Superior temporal gyrus (tissue), 1 donor: ENCODE data around the gene MS4A15.

Experiments used
- DNase-seq: peaks from one replicate; pipeline ENCODE4 v3.0.0-alpha.2; 2016; ENCODE audit errors: extremely low spot score

MS4A15 gene

GRCh38 chr11:60777572-60777971 is 20.9 kb downstream of the MS4A15 start:
- DNase-seq = no peak

- no peak for DNase-seq
These were observed 23.4 kb downstream of the MS4A15 start for GRCh38 chr11:60780065-60780464.

- DNase-seq = no peak
These were observed 24.1 kb downstream of the MS4A15 start for GRCh38 chr11:60780774-60781173.

- DNase-seq = no peak
These were observed 24.8 kb downstream of the MS4A15 start for GRCh38 chr11:60781286-60781980.

- no peak for DNase-seq
These were observed 25.3 kb downstream of the MS4A15 start for GRCh38 chr11:60781981-60782316.

- no peak for DNase-seq
These were observed 25.9 kb downstream of the MS4A15 start for GRCh38 chr11:60782393-60783140.

- no peak for DNase-seq
These were observed 26.4 kb downstream of the MS4A15 start for GRCh38 chr11:60783141-60783484.

- DNase-seq = no peak
These were observed 27.2 kb downstream of the MS4A15 start for GRCh38 chr11:60783911-60784310.

- no peak for DNase-seq
These were observed 28.5 kb downstream of the MS4A15 start, which contains the start of gene MS4A10 for GRCh38 chr11:60785136-60785535. Gene MS4A10, plus strand, starts transcription at chr11:60785333. Its CDS starts 5,003 bp downstream, at chr11:60790336.

- DNase-seq = peak; percentile 13
These were observed 29.2 kb downstream of the MS4A15 start for GRCh38 chr11:60785806-60786361.

GRCh38 chr11:60786811-60787567 is 30.3 kb downstream of the MS4A15 start:
- no peak for DNase-seq

GRCh38 chr11:60788401-60789125 is 31.9 kb downstream of the MS4A15 start:
- no peak for DNase-seq

- no peak for DNase-seq
These were observed 34.1 kb downstream of the MS4A15 start for GRCh38 chr11:60790726-60791125.

GRCh38 chr11:60791153-60791933 is 34.7 kb downstream of the MS4A15 start:
- DNase-seq = no peak

- DNase-seq = no peak
These were observed 35.9 kb downstream of the MS4A15 start for GRCh38 chr11:60792521-60792920.

- DNase-seq = no peak
These were observed 38.6 kb downstream of the MS4A15 start for GRCh38 chr11:60795291-60795690.

- no peak for DNase-seq
These were observed 41.4 kb downstream of the MS4A15 start for GRCh38 chr11:60797846-60798630.

- DNase-seq = no peak
These were observed 42.0 kb downstream of the MS4A15 start for GRCh38 chr11:60798631-60799030.

- no peak for DNase-seq
These were observed 44.5 kb downstream of the MS4A15 start for GRCh38 chr11:60801194-60801593.

GRCh38 chr11:60803273-60803936 is 46.7 kb downstream of the MS4A15 start:
- DNase-seq = no peak
